Measurements from ENCODE around the gene HCFC1.

The HCFC1 gene

GRCh38 chrX:153934762-153935325 lies 36.8 kb downstream of the HCFC1 start, which contains the start of gene NAA10:
Gene NAA10, minus strand, starts transcription at chrX:153935037. Its CDS starts 133 bp downstream, at chrX:153934904.
- H3K4me1 ChIP-seq (ENCODE audit: control insufficient read depth in 1 of 2, insufficient read depth in 2 of 2, low read length in 2 of 2) = peaks cover 6 to 7% of the 10 kb centered on the region in 2 experiments
- H3K36me3 ChIP-seq (ENCODE audit: control insufficient read depth in 1 of 2, insufficient read depth in 2 of 2, low read length in 2 of 2) = peaks cover 29 to 30% of the 10 kb centered on the region in 2 experiments
- peak within 1 kb of the TSS; percentile 77 for H4K12ac ChIP-seq (ENCODE audit: low read depth, low read length)
- H3K9me3 ChIP-seq (ENCODE audit: insufficient read depth, low read depth, low read length) = no peaks in the 10 kb centered on the region
- H3K4ac ChIP-seq (ENCODE audit: low read depth, low read length) = peak within 1 kb of the TSS; percentile 96
- peak within 1 kb of the TSS; percentile 94 for H3K9ac ChIP-seq (ENCODE audit: low read length)
- H3K4me2 ChIP-seq (ENCODE audit: low read length) = peak within 1 kb of the TSS; percentile 83
- H3K27me3 ChIP-seq (ENCODE audit: insufficient read depth, low read length) = no peaks in the 10 kb centered on the region
- H4K91ac ChIP-seq (ENCODE audit: low read depth, low read length) = peak within 1 kb of the TSS; percentile 52
- peak within 1 kb of the TSS; percentile 90 for H3K18ac ChIP-seq (ENCODE audit: low read length)
- no peak within 1 kb of the TSS for H2BK12ac ChIP-seq (ENCODE audit: low read length)
- no CpG with 5 or more reads among the region's 87 CpGs for WGBS (ENCODE audit: extremely low coverage, insufficient coverage, insufficient read length)
- H3K23ac ChIP-seq (ENCODE audit: low read length) = no peak within 1 kb of the TSS
- H3K79me2 ChIP-seq (ENCODE audit: control insufficient read depth, insufficient read depth, low read length, poor library complexity) = peaks cover 10% of the 10 kb centered on the region
- DNase-seq = peak; percentile 64 to 87
- peak within 1 kb of the TSS; percentile 95 for H3K14ac ChIP-seq (ENCODE audit: low read length)
- peaks cover 5% of the 10 kb centered on the region for H3K79me1 ChIP-seq (ENCODE audit: low read length)
- H2BK120ac ChIP-seq (ENCODE audit: insufficient read depth, low read length, poor library complexity) = peak within 1 kb of the TSS; percentile 17
- H2AK5ac ChIP-seq (ENCODE audit: low read length) = peak within 1 kb of the TSS; percentile 86
- peak within 1 kb of the TSS; percentile 52 for H2BK5ac ChIP-seq (ENCODE audit: low read depth, low read length, poor library complexity)
- peak within 1 kb of the TSS; percentile 89 for H3K4me3 ChIP-seq (ENCODE audit: low read depth, low read length)
- H3K27ac ChIP-seq (ENCODE audit: low read depth, low read length) = peak within 1 kb of the TSS; percentile 58
- peak within 1 kb of the TSS; percentile 78 for H2AFZ ChIP-seq (ENCODE audit: insufficient read depth, low read length, poor library complexity)
- H4K8ac ChIP-seq (ENCODE audit: low read depth, low read length) = peak within 1 kb of the TSS; percentile 87

GRCh38 chrX:153934148-153934761 lies 37.4 kb downstream of the HCFC1 start:
- no peak overlapping the region for H3K23ac ChIP-seq (ENCODE audit: low read length)
- DNase-seq = no peak
- peak overlapping the region; percentile 77 for H4K12ac ChIP-seq (ENCODE audit: low read depth, low read length)
- peak overlapping the region; percentile 52 for H2BK5ac ChIP-seq (ENCODE audit: low read depth, low read length, poor library complexity)
- peak overlapping the region; percentile 95 for H3K14ac ChIP-seq (ENCODE audit: low read length)
- peak overlapping the region; percentile 89 for H3K4me3 ChIP-seq (ENCODE audit: low read depth, low read length)
- H3K79me2 ChIP-seq (ENCODE audit: control insufficient read depth, insufficient read depth, low read length, poor library complexity) = peaks cover 10% of the 10 kb centered on the region
- no peaks in the 10 kb centered on the region for H3K9me3 ChIP-seq (ENCODE audit: insufficient read depth, low read depth, low read length)
- H2BK12ac ChIP-seq (ENCODE audit: low read length) = no peak overlapping the region
- H3K18ac ChIP-seq (ENCODE audit: low read length) = peak overlapping the region; percentile 90
- H3K27ac ChIP-seq (ENCODE audit: low read depth, low read length) = peak overlapping the region; percentile 58
- WGBS (ENCODE audit: extremely low coverage, insufficient coverage, insufficient read length) = no CpG with 5 or more reads among the region's 33 CpGs
- H3K4me1 ChIP-seq (ENCODE audit: control insufficient read depth in 1 of 2, insufficient read depth in 2 of 2, low read length in 2 of 2) = peaks cover 5 to 6% of the 10 kb centered on the region in 2 experiments
- peak overlapping the region; percentile 94 for H3K9ac ChIP-seq (ENCODE audit: low read length)
- H2AFZ ChIP-seq (ENCODE audit: insufficient read depth, low read length, poor library complexity) = peak overlapping the region; percentile 78
- peak overlapping the region; percentile 86 for H2AK5ac ChIP-seq (ENCODE audit: low read length)
- peak overlapping the region; percentile 87 for H4K8ac ChIP-seq (ENCODE audit: low read depth, low read length)
- peaks cover 5% of the 10 kb centered on the region for H3K79me1 ChIP-seq (ENCODE audit: low read length)
- H3K4ac ChIP-seq (ENCODE audit: low read depth, low read length) = peak overlapping the region; percentile 96
- H3K27me3 ChIP-seq (ENCODE audit: insufficient read depth, low read length) = no peaks in the 10 kb centered on the region
- peak overlapping the region; percentile 52 for H4K91ac ChIP-seq (ENCODE audit: low read depth, low read length)
- peak overlapping the region; percentile 17 for H2BK120ac ChIP-seq (ENCODE audit: insufficient read depth, low read length, poor library complexity)
- peaks cover 35 to 36% of the 10 kb centered on the region in 2 experiments for H3K36me3 ChIP-seq (ENCODE audit: control insufficient read depth in 1 of 2, insufficient read depth in 2 of 2, low read length in 2 of 2)
- H3K4me2 ChIP-seq (ENCODE audit: low read length) = peak overlapping the region; percentile 83

GRCh38 chrX:153933748-153934147 lies 37.9 kb downstream of the HCFC1 start:
- peak in 1 of 2 donors; percentile 49 for DNase-seq
- peak overlapping the region; percentile 89 for H3K4me3 ChIP-seq (ENCODE audit: low read depth, low read length)
- H2BK120ac ChIP-seq (ENCODE audit: insufficient read depth, low read length, poor library complexity) = no peak overlapping the region
- no peak overlapping the region for H3K27ac ChIP-seq (ENCODE audit: low read depth, low read length)
- no peak overlapping the region for H4K91ac ChIP-seq (ENCODE audit: low read depth, low read length)
- H4K12ac ChIP-seq (ENCODE audit: low read depth, low read length) = no peak overlapping the region
- no peaks in the 10 kb centered on the region for H3K27me3 ChIP-seq (ENCODE audit: insufficient read depth, low read length)
- H3K18ac ChIP-seq (ENCODE audit: low read length) = no peak overlapping the region
- peak overlapping the region; percentile 62 for H2AK5ac ChIP-seq (ENCODE audit: low read length)
- H4K8ac ChIP-seq (ENCODE audit: low read depth, low read length) = no peak overlapping the region
- peaks cover 36 to 37% of the 10 kb centered on the region in 2 experiments for H3K36me3 ChIP-seq (ENCODE audit: control insufficient read depth in 1 of 2, insufficient read depth in 2 of 2, low read length in 2 of 2)
- H3K79me2 ChIP-seq (ENCODE audit: control insufficient read depth, insufficient read depth, low read length, poor library complexity) = peaks cover 10% of the 10 kb centered on the region
- H3K4me1 ChIP-seq (ENCODE audit: control insufficient read depth in 1 of 2, insufficient read depth in 2 of 2, low read length in 2 of 2) = peaks cover 5 to 6% of the 10 kb centered on the region in 2 experiments
- no peak overlapping the region for H3K14ac ChIP-seq (ENCODE audit: low read length)
- H3K4me2 ChIP-seq (ENCODE audit: low read length) = peak overlapping the region; percentile 83
- no peak overlapping the region for H2BK12ac ChIP-seq (ENCODE audit: low read length)
- H3K79me1 ChIP-seq (ENCODE audit: low read length) = peaks cover 5% of the 10 kb centered on the region
- no peak overlapping the region for H2AFZ ChIP-seq (ENCODE audit: insufficient read depth, low read length, poor library complexity)
- WGBS (ENCODE audit: extremely low coverage, insufficient coverage, insufficient read length) = no CpG with 5 or more reads among the region's 7 CpGs
- H3K4ac ChIP-seq (ENCODE audit: low read depth, low read length) = peak overlapping the region; percentile 96
- no peak overlapping the region for H2BK5ac ChIP-seq (ENCODE audit: low read depth, low read length, poor library complexity)
- no peak overlapping the region for H3K23ac ChIP-seq (ENCODE audit: low read length)
- no peaks in the 10 kb centered on the region for H3K9me3 ChIP-seq (ENCODE audit: insufficient read depth, low read depth, low read length)
- H3K9ac ChIP-seq (ENCODE audit: low read length) = no peak overlapping the region

GRCh38 chrX:153932220-153932915 lies 39.2 kb downstream of the HCFC1 start:
- Histone ChIP-seq H2AK5ac (ENCODE audit: low read length) (no peak overlapping the region), H3K36me3 (ENCODE audit: control insufficient read depth in 1 of 2, insufficient read depth in 2 of 2, low read length in 2 of 2) (peaks cover 36 to 37% of the 10 kb centered on the region in 2 experiments), H3K4ac (ENCODE audit: low read depth, low read length) (peak overlapping the region; percentile 41), H2BK120ac (ENCODE audit: insufficient read depth, low read length, poor library complexity) (no peak overlapping the region), H4K91ac (ENCODE audit: low read depth, low read length) (no peak overlapping the region), H3K4me2 (ENCODE audit: low read length) (no peak overlapping the region), H3K27ac (ENCODE audit: low read depth, low read length) (no peak overlapping the region), H3K4me3 (ENCODE audit: low read depth, low read length) (no peak overlapping the region), H2BK5ac (ENCODE audit: low read depth, low read length, poor library complexity) (no peak overlapping the region), H3K18ac (ENCODE audit: low read length) (no peak overlapping the region), H3K4me1 (ENCODE audit: control insufficient read depth in 1 of 2, insufficient read depth in 2 of 2, low read length in 2 of 2) (peaks cover 5 to 9% of the 10 kb centered on the region in 2 experiments), H4K12ac (ENCODE audit: low read depth, low read length) (peak overlapping the region; percentile 25), H3K79me1 (ENCODE audit: low read length) (peaks cover 12% of the 10 kb centered on the region), H4K8ac (ENCODE audit: low read depth, low read length) (no peak overlapping the region), H3K23ac (ENCODE audit: low read length) (no peak overlapping the region), H3K79me2 (ENCODE audit: control insufficient read depth, insufficient read depth, low read length, poor library complexity) (peaks cover 16% of the 10 kb centered on the region), H3K9me3 (ENCODE audit: insufficient read depth, low read depth, low read length) (no peaks in the 10 kb centered on the region), H3K14ac (ENCODE audit: low read length) (no peak overlapping the region), H3K9ac (ENCODE audit: low read length) (no peak overlapping the region), H2BK12ac (ENCODE audit: low read length) (no peak overlapping the region), H2AFZ (ENCODE audit: insufficient read depth, low read length, poor library complexity) (no peak overlapping the region), H3K27me3 (ENCODE audit: insufficient read depth, low read length) (no peaks in the 10 kb centered on the region)
- WGBS (ENCODE audit: extremely low coverage, insufficient coverage, insufficient read length) = no CpG with 5 or more reads among the region's 13 CpGs
- DNase-seq = no peak
